Stimulated activated naive CD8-positive, alpha-beta T cell treated with anti-CD3 and anti-CD28 coated beads, Interleukin-15, amount 100 ng/mL, for 72 hours (primary cell): Measurements from ENCODE around the gene NRARP.
A peak's percentile ranks its signal among the peaks of the same experiment; 100 is the strongest.

ENCODE experiments used
- ATAC-seq: fragments of 150-1000 bp; cut with Tn5 transposase; 2 replicates; pipeline ENCODE4 v1.10.0; 2021; ENCODE audit warnings: mild to moderate bottlenecking, moderate library complexity
- DNase-seq, 2 donors: peaks; one replicate each; pipeline ENCODE4 v3.0.0; 2021 to 2022
- H3K27ac Mint-ChIP-seq, 2 donors: one replicate each; pipeline ENCODE4 v1.8.0; 2022; ENCODE audit warnings: mild to moderate bottlenecking in 2 of 2, mixed read lengths in 2 of 2, moderate library complexity in 2 of 2
- H3K27me3 Mint-ChIP-seq: one replicate; pipeline ENCODE4 v1.8.0; 2022; ENCODE audit warnings: mixed read lengths
- H3K4me1 Mint-ChIP-seq: one replicate; pipeline ENCODE4 v1.8.0; 2022; ENCODE audit warnings: mild to moderate bottlenecking, mixed read lengths
- H3K4me3 Mint-ChIP-seq, 2 donors: one replicate each; pipeline ENCODE4 v1.8.0; 2022; ENCODE audit warnings: mild to moderate bottlenecking in 2 of 2, mixed read lengths in 2 of 2, moderate library complexity in 1 of 2
- H3K9me3 Mint-ChIP-seq, 2 donors: one replicate each; pipeline ENCODE4 v1.8.0; 2022; ENCODE audit warnings: mixed read lengths in 2 of 2

NRARP gene

DNA sequence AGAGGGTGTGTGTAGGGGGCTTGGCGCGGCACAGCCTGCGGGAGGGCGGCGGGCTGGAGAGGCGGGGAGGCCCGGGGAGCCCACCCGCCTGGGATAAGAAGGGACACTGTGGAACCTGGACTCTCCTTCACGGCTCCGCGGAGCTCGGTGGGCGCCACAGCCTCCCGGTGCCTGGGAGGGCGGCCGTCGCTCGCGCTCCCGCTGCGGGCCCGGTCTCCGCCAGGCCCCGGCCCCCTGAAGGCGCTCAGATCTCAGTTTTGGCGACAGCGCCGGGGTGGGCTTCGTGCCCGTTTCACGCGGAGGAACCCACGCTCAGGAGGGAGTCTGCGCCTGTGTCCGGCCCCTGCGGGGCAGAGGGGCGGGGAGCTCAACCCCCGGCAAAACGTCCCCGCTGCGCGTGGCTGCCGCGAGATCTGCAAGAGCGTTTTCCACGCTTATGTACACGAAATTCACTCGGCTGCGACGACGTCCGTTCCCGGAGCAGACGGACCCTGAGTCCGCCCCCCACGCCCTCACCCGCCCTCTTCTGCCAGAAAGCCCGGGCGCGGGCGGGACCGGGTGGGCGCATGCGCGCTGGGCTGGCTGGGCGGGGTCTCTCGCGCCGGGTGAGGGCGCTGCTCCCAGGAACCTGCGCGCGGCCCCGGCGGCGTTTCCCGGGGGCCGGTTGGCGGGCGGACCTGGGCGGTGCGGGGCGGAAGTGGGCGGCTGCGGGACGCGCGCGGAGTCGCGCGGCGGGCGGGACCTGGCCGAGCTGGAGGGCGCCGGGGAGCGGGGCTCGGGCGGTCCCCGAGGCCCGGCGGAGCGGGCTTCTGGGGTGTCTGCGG, 47.2 kb downstream of the NRARP start, which contains the start of gene NELFB:
NELFB (plus strand) TSS at position 704 of the 824 bp plus-strand sequence.
- H3K4me3 Mint-ChIP-seq, result peak within 1 kb of the TSS; percentile 87 to 89
- H3K27me3 Mint-ChIP-seq, result peaks cover 6% of the 10 kb centered on the region
- DNase-seq, result peak; percentile 94 to 97
- H3K9me3 Mint-ChIP-seq, result no peaks in the 10 kb centered on the region
- ATAC-seq, result peak; percentile 93
- H3K27ac Mint-ChIP-seq, result peak within 1 kb of the TSS; percentile 80 to 84
- peaks cover 24% of the 10 kb centered on the region for H3K4me1 Mint-ChIP-seq

DNA sequence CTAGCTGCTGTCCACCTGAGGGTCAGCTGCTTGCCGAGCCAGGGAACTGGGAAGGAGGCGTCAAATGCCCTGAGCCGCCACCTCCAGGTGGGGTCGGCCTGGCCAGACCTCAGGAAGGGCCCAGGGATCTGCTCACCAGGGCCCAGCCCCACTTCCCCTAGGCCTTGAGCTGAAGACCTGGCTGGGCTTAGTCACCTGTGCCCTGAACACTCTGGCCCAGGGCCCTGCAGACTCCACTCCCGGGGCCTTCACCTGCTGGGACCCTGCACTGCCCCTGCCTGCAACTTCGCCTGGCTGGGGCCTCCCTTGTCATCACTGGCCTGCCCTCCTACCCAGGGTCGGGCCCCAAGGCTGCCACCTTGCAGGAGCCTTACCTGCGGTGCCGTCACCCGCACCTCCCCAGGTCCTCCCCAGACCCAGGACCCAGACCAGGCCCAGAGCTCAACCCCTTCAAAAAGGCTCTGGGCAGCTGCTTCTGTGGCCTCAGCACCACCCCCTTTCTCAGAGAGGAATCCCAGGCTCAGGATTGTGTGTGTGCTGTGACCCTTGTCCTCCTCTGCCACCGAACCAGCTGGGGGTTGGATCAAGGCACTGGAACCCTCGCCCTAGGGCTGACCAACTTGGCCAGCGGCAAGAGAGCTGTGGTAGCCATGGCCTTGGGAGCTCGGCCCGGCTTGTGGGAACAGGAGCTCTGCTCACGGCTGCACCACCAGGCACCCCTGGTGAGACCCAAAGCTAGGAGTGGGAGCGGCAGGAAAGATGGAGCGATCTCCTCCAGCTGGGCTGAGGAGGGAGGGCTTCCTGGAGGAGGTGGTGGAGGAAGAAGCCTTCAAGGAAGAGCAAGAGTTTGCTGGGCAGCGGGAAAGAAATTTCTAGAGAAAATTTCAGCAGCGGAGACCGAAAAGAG, 48.1 kb downstream of the NRARP start:
- Mint-ChIP-seq H3K4me3 (peak overlapping the region; percentile 87 to 89), H3K9me3 (no peaks in the 10 kb centered on the region), H3K27ac (peak overlapping the region; percentile 80 to 84), H3K27me3 (peaks cover 6% of the 10 kb centered on the region), H3K4me1 (peaks cover 24% of the 10 kb centered on the region)
- DNase-seq (no peak), ATAC-seq (no peak)

DNA sequence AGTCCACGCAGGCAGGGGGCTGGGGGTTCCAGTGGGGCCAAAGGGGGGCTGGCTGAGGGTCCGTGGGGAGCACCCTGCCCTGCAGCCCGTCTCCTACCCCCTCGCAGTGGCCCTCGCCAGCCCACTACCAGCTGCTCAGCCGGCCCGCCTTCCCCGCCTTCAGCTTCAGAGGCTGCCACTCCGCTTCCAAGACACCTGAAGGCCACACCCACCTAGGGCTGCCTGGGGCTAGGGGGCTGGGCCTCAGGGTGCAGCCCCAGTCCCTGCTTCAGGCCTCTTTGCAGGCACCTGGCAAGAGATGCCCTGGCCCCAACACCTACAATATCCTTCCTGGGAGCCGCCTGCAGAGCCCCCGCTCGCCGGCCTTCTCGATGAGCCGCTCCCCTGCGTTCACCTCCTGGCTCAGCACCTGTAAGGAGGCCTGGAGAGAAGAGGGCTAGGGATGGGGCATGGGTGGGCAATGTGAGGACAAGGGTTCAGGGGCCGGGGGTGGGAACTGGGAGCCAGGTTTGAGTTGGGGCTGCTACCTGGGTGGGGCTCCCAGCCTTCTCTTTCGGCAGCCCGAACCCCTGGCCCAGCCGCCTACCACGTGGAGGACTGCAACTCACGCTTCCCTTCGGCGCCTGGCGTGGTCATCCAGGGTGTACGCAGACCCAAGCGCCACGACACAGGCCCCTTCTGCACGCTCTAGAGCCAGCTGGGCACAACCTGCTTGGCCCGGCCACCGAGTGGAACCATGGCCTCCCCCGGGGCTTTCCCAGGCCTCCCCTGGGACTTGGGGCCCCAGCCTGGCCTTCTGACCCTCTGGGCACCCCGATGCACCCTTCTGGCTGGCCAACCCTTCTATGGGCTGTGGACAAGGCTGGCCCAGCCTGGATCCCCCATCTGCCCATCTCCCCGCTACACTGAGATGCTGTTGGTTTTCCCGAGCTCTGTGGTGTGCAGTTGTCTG, 49.2 kb downstream of the NRARP start:
- Mint-ChIP-seq H3K27ac (no peak overlapping the region), H3K4me3 (no peak overlapping the region), H3K27me3 (peaks cover 6% of the 10 kb centered on the region), H3K9me3 (no peaks in the 10 kb centered on the region), H3K4me1 (peaks cover 24% of the 10 kb centered on the region)
- ATAC-seq (no peak), DNase-seq (no peak)

DNA sequence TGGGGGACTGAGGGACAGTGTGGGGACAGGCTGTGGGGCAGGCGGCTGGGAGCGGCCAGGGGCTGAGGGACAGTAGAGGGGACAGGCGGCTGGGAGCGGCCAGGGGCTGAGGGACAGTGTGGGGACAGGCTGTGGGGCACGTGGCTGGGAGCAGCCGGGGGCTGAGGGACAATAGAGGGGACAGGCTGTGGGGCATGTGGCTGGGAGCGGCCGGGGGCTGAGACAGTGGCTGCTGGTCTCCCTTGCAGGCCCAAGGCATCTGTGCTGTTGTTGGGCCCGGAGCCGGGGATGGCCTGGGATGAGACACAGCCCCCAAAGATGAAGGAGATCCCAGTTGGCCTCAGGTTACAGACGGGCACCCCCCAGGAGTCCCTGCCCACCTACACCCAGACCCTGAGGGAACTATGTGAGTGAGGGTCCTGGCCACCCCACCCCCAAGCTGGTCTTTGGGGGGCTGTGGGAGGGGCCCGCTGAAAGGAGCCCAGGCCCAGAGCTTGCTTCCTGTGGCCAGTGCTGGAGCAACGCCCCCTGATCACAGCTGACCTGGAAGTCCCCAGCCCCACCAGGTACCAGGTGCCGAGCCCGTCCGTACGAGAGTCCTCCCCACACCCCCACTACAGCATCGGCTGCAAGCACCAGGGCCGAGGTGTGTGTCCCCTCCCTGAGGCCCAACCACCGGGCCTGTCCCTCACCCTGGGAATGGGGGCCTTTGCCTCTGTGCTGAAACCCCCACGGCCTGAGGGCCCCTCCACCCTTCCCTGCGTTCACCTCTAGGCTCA, 50.4 kb downstream of the NRARP start:
- Mint-ChIP-seq H3K9me3 (no peaks in the 10 kb centered on the region), H3K27me3 (peaks cover 6% of the 10 kb centered on the region), H3K4me1 (peaks cover 22% of the 10 kb centered on the region), H3K4me3 (no peak overlapping the region), H3K27ac (no peak overlapping the region)
- ATAC-seq (no peak), DNase-seq (no peak)

DNA sequence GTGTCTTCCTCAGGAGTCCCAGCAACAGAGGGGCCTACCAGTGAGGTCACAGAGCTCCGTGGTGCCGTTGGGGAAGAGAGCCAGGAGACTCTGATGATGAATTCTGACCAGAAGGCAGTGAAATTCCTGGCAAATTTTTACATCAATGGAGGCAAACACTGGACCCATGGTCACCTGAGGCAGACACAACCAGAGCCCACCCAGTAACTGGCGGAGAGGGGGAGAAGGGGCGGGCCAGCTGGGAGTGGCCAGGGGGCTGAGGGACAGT, 50.9 kb downstream of the NRARP start, which contains the start of gene STPG3:
STPG3 (plus strand) TSS at position 93 of the 268 bp plus-strand sequence; CDS start at position 94, 1 bp downstream.
- no peaks in the 10 kb centered on the region for H3K9me3 Mint-ChIP-seq
- ATAC-seq (no peak), DNase-seq (no peak)
- H3K4me1 Mint-ChIP-seq, result peaks cover 17% of the 10 kb centered on the region
- H3K4me3 Mint-ChIP-seq, result no peak within 1 kb of the TSS
- peaks cover 6% of the 10 kb centered on the region for H3K27me3 Mint-ChIP-seq
- no peak within 1 kb of the TSS for H3K27ac Mint-ChIP-seq

DNA sequence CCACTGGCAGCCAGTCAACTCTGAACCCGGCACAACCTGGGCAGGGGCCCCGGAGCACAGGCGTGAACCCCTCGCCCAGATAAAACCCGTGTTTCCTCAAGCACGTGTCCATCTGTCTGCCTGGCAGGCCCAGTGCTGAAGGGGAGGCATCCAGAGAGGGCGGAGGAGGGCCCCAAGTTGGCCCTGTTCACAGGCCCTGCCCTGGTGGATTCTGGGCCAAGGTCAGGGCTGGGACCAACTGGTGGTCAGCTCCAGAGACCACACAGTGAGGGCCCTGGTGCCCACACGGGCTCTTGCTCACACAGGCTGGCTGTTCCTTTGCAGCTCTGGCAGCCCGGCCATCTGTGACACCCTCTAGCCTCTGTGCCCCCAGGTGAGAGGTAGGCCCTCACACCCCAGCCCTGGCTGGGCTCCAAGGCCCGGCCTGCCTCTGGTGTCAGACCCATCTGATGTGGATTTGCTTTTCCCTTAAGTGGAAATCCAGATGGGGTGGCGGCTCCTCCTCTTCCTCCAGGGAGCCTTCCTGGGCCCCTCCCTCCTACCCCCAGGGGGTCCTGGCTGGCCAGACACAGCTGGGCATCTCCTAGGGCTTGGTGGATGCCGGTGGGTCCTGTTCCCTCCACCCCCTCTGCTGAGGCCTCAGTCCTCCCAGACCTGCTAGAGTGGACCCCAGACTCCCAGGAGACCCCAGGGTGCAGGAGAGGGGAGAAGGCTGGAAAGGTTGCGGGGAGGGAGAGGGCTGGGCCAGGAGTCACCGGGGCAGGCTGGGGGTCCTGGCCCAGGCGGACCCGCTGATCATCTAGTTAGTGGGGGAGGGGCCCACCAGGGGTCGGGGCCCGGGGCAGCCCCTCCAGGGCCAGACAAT, 51.5 kb downstream of the NRARP start:
- DNase-seq, result no peak
- no peak overlapping the region for H3K27ac Mint-ChIP-seq
- peaks cover 6% of the 10 kb centered on the region for H3K27me3 Mint-ChIP-seq
- peaks cover 13% of the 10 kb centered on the region for H3K4me1 Mint-ChIP-seq
- H3K4me3 Mint-ChIP-seq, result no peak overlapping the region
- ATAC-seq, result no peak
- H3K9me3 Mint-ChIP-seq, result no peaks in the 10 kb centered on the region
